Astrocyte (in vitro differentiated cells and primary cell): Measurements from ENCODE around the gene RAB17.

ENCODE experiments used
- EZH2 ChIP-seq: IDR thresholded peaks from 2 replicates; pipeline ENCODE4 v1.6.1; 2012; ENCODE audit warnings: mild to moderate bottlenecking, low read length, inconsistent platforms; ENCODE audit not compliant: insufficient read depth
- TF ChIP-seq, protein P1 (sequence below): IDR thresholded peaks from 2 replicates; pipeline ENCODE4 v1.5.1; 2011; ENCODE audit warnings: low read depth, mild to moderate bottlenecking, inconsistent platforms, low read length, moderate library complexity; ENCODE audit not compliant: insufficient read depth

GRCh38 chr2:237536617-237537016 lies 53.9 kb downstream of the RAB17 start:
- TF ChIP-seq, protein P1, sequence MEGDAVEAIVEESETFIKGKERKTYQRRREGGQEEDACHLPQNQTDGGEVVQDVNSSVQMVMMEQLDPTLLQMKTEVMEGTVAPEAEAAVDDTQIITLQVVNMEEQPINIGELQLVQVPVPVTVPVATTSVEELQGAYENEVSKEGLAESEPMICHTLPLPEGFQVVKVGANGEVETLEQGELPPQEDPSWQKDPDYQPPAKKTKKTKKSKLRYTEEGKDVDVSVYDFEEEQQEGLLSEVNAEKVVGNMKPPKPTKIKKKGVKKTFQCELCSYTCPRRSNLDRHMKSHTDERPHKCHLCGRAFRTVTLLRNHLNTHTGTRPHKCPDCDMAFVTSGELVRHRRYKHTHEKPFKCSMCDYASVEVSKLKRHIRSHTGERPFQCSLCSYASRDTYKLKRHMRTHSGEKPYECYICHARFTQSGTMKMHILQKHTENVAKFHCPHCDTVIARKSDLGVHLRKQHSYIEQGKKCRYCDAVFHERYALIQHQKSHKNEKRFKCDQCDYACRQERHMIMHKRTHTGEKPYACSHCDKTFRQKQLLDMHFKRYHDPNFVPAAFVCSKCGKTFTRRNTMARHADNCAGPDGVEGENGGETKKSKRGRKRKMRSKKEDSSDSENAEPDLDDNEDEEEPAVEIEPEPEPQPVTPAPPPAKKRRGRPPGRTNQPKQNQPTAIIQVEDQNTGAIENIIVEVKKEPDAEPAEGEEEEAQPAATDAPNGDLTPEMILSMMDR: no peak
- TF ChIP-seq EZH2: no peak
